GM21619 (cell line): ENCODE data around the gene DTL.

Experiments used
- ATAC-seq: cut with Tn5 transposase; IDR thresholded peaks from one replicate; pipeline ENCODE4 v1.9.1; 2021; ENCODE audit not compliant: unreplicated experiment

DTL gene

DNA sequence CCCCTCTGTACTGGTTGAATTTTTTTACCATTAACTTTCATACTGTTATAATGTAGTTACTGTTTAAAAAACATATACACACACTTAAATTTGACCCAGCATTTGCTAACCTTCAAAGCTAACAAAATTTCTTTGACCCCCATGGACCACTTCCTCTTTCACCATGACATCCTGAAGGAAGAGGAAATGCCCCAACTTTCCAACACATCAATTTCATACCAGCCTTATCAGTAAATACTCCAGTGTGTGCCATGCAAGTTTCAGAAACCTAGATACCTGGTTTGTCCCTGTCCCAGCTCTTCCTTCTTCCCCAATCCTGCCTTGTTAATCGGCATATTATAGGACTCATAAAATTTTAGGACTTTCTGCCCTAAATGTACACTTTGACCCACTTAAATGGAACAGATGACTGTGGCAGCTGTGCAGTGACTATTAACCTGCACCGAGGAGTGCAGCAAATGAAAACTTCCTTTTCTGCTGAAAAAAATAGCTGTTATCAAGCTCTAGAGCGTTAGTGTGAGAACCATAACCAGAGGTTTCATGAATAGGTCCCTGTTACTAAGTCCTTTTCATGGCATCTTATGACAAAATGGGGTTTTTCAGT is 54.1 kb downstream of the DTL start:
- no peak for ATAC-seq

GRCh38 chr1:212091438-212092121 is 56.0 kb downstream of the DTL start:
- ATAC-seq, result no peak

- no peak for ATAC-seq
Measured at GRCh38 chr1:212097360-212097759, 61.8 kb downstream of the DTL start.

DNA sequence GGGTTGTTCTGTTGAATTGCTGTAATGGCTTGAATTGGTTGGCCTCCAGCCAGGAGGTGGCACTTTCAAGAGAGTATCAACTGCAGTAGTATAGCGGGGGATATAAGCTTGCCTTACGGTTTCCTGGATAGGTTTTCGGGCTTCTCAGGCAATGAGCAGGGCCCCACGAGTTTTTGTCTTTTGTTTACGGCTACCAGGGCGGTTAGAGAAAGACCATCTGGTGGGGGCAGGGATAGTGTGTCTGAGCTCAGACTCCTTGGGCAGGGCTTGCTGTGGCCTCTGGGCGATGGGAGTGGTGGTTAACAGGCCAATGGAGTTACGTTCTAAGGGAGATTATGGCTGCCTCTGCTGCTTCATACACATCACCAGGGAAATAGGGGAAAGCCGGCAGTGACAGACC is 62.8 kb downstream of the DTL start:
- ATAC-seq, result no peak

- no peak for ATAC-seq
Measured at GRCh38 chr1:212098771-212099170, 63.2 kb downstream of the DTL start.

DNA sequence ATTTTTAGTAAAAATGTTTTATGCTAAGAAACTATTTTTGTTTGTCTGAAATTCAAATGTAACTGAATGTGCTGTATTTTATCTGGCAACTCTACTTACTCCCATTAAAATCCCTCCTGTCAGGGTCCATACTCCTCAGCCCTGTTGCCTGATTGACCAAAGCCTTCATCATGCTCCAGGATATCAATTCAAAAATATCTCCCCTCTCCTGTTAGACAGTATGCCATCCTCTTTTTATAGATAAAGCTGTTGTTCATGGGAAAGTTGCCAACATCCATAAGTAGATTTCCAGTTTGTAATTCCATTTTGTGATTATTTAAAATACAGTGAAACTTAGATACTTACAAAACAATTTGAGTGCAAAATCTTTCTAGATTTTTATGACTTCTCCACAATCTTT is 65.7 kb downstream of the DTL start:
- no peak for ATAC-seq

DNA sequence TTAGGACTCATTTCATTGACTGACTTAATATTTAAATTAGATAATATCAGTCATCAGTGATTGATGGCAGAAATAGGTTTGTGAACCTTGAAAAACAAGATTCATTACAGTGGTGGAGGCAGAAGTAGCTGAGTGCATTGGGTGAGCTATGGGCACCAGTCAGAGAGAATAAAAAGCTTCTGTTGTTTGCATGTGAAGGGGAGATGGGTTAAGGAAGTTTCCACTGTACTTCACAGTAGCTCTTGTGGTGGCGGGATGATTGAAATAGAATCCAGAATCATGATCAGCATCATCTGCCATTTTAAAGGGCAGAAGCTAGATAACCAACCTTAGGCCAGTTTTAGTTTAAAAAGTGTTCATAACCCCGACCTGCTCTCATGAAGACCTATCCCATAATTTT is 66.2 kb downstream of the DTL start:
- ATAC-seq, result no peak

GRCh38 chr1:212104586-212105325 is 69.2 kb downstream of the DTL start:
- ATAC-seq, result no peak

DNA sequence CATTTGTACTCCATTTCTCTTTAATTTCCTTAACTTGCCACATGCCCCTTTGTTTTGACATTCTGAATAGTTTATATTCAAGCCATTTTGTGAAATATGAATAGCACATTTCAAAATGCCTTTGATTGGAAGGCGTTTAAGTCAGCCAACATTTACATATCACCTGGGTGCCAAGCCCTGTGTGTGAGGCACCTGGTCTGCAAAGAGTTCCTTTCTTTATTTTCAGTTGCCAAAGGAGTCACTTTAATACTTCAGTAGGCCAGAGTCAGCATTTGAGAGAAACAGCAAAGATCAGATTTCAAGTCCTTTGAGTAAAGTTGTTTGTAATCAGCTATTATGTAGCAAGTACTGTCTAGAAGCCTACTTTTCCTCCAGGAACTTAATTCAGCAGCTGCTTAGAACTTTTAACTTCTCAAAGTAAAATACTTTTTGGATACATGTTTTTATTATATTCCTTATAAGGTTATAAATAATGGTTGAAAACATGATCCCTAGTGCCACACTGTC is 70.8 kb downstream of the DTL start:
- no peak for ATAC-seq

- ATAC-seq, result no peak
Measured at GRCh38 chr1:212107481-212107880, 71.9 kb downstream of the DTL start.

GRCh38 chr1:212108187-212108586 is 72.6 kb downstream of the DTL start:
- no peak for ATAC-seq

DNA sequence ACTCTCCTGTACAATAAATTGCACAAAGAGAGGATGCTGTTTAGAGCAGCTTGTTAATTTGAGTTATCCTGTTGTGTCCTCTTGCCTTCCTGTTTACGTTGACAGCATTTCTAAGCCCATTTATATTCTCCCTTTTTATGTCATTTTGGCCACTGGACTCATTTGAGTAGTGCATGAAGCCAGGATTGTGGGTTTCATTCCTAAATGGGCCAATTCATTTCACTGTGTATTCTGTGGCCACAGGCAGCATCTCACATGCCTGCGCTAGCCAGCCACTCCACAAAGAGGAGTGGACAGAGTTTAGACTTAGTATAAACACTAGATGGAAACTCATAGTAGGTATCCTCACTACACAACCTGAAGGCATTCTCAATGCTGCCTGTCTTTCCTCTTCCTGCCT is 73.4 kb downstream of the DTL start:
- no peak for ATAC-seq

DNA sequence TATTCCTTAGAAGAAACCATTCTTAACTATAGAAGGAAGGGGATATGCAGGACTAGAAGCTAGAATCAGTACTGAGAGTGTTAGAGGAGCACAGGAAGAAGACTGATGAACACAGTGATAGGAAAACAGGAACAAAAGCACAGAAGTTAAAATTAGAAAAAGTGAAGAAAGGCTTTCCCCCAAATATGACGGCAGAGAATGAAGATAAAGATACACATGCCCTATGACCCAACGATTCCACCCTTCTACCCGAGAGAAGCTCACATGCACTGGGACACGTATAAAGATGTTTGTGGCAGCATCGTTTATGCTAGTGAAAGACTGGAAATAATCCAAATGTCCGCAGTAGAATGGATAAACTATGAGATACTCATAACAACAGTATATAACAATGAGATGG is 74.2 kb downstream of the DTL start:
- ATAC-seq, result no peak

GRCh38 chr1:212110617-212111016 is 75.1 kb downstream of the DTL start:
- no peak for ATAC-seq

DNA sequence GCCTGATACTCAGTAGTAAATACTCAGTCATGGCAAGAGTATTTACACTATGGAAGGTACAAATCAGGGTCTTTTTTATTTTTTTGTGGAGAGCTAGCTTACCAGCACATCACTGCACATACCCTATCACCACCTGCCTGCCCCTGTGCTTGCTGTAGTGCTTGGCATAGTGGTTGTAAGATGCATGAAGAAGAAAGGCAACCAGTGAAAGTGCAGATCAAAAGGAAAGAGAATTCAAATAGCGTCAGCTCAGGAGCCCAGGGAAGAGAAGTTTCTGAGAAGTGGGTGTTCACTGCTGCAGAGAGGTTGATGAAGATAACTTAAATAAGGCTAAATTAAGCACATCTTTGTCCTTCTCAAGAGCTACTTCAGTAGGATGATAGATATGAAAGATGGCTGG is 76.0 kb downstream of the DTL start:
- ATAC-seq, result no peak

DNA sequence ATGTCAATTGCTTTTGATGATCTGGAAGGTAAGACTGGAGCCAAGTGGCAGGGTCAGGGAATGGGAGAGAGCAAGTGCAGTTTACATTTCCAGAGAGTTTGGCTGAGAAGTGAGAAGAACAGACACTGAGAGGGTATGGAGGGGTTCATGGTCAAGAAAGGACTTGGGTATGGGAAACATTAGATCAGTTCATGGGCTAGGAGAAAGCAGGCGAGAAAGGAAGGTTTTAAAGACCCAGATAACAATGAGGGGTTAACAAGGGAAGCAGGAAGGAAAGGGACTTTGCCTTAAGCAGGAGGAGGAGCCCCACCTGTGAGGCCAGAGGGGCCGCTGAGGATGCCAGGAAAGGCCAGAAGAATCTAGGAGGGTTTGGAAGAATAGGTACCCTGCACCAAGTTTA is 78.2 kb downstream of the DTL start:
- ATAC-seq, result no peak

GRCh38 chr1:212118167-212118871 is 82.8 kb downstream of the DTL start:
- ATAC-seq, result no peak

DNA sequence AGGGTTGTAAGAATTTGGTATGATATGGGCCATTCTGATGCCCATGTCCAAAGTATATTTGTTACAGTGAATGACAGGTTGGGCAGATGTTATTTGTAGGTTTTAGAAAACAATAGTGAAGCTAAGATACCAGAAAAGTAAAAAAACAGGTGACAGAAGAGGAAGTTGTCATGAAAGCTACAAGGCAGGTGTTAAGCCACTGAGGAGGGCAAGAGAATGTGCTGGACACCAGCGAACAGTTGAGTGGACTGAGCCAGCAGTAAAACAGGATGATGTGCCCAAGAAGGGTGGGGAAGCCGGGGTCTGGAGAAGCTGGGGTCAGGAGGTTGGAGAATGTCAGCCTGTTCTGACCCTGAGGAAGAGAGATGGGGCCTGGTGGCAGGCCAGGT is 83.3 kb downstream of the DTL start:
- ATAC-seq, result no peak

DNA sequence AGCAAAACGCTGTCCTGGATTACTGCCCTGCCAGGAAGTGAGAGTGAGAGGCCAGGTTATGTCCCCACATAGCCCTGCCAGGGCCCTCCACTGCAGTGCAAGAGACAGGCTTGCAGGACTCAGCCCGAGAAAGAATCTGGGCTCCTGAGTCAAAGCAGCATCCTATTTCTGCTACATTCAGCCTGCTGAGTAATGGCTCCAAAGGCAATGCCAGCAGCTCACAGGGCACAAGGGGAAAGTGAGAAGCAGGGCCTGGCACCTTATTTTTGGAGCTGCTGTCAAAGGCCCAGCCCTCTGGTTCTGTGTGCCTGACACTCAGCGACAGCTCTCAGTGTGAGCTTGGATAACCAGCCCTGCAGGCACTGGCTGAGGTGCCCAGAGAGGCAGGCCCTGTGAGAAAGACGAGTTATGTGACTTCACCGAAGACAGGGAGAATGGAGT is 83.9 kb downstream of the DTL start:
- no peak for ATAC-seq

DNA sequence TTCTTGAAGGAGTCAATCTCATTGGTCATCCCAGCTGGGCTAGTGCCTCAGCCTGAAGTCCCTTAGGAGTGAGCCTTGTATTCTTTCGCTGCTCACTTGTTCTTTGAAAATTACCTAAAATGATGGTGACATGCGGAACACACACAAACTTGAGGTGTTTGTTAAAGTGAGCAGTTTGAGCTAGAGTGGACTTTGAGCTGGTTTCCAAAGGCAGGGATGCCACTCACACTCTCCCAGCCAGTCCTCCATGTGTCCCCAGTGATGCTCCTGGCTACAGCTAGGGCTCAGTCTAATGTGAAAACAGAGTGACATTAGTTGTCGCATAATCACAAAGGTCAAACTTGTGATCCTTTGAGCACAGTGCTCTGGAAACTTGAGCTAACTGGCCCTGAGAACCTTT is 84.3 kb downstream of the DTL start:
- no peak for ATAC-seq

DNA sequence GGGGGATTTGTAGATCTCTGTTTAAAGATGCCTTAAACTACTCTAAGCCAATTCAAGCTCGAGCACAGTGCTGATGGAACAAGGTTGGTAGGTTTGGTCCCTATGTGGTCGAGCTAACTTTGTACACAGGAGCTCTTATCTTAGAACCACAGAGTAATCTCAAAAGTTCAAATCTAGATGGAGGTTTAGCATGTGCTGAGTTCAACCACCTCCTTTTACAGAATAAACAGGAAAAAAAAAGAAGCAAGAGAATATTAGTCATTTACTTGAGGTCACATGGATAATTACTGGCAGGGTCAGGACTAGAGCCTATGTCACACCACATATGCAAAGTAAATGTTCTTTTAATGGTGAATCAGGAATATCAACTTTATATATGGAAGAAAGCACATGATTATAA is 86.2 kb downstream of the DTL start:
- no peak for ATAC-seq
